Coronary artery (tissue), 2 donors: ENCODE data around the gene WNT1.

ENCODE experiments used
- DNase-seq: peaks from one replicate; pipeline ENCODE4 v3.0.0-alpha.2; 2017; ENCODE audit warnings: low spot score
- H3K27ac ChIP-seq, 2 donors: fragments of 200-600 bp; sonication (generic); one replicate each; pipeline ENCODE4 v1.5.1; 2016 to 2019
- H3K4me3 ChIP-seq: fragments of 200-600 bp; sonication (generic); 2 replicates; pipeline ENCODE4 v1.5.1; 2016; ENCODE audit warnings: mild to moderate bottlenecking, moderate library complexity
- CTCF ChIP-seq: fragments of 200-600 bp; sonication (generic); IDR thresholded peaks from one replicate; pipeline ENCODE4 v1.5.1; 2019; ENCODE audit warnings: antibody characterized with exemption

Gene WNT1

GRCh38 chr12:48969160-48969771, 8.9 kb upstream of the WNT1 start:
- Histone ChIP-seq H3K4me3 (no peak overlapping the region), H3K27ac (no peak overlapping the region)
- DNase-seq, result no peak
- TF ChIP-seq CTCF, result no peak

GRCh38 chr12:48969833-48970701, 8.1 kb upstream of the WNT1 start:
- no peak overlapping the region for H3K27ac ChIP-seq
- peak overlapping the region; percentile 50 for H3K4me3 ChIP-seq
- TF ChIP-seq CTCF, result no peak
- DNase-seq, result no peak

DNA sequence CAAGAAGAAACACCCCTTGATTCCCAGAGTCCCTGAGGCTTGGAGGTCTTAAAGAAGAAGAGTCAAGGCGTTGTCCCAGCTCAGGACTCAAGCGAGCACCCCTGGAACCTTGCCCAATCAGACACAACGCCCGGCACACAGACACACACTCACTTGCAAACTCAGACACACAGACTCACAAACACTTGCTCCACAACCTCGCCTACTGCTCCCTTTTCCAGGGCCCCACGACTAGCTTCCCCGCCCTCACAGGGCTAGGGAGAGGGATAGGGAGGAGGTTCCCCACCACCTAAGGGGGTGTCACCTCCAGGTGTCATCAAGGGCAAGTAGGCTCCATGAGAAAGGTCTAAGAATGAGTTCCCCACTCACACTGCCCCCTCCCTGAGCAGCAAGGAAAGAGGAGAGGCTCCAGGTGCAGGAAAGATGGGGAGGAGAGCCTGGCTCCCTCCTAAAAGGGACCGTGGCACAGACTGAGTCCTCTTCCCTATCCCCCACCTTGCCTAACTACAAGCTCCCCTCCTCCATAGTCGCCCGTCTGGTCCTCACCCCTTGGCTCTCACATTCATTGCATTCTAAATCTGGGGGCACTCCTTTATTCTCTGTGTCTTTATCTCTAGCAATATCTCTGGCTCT, 7.3 kb upstream of the WNT1 start:
- Histone ChIP-seq H3K4me3 (peak overlapping the region; percentile 63), H3K27ac (no peak overlapping the region)
- no peak for DNase-seq
- TF ChIP-seq CTCF, result no peak

DNA sequence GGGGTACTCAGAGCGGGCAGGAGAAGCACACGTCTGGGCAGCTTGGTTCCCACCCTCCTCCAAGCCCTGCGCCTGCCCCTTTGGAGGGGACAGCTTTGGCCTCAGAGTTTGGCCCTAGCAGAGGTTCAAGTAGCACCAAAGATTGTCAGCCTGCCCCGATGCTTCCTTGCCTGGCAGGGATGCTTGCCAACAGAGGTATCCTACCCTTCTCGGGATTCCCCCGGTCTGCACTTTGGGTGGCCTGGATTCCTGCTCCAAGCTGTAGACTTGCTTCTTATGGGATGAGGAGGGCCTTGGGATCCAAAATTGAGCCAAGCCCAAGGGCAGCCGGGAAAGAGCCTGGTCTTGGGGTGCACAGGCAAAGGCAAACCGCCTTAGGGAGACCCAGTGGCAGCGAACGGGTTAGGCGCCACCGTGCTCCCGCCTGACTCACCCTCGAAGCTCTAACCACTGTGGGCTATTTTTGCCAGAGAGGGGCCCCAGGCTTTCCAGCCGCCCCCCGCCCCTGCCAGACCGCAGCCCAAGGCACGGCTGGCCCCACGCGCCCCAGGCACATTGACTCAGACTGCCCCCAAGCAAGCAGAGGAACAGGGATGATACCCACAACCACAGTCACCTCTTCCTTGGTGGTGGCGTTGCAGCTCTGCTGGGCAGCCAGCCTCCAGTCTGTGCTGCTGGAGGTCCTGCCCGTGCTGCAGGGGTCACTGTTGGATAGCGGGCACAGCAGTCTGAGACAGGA, 5.7 kb upstream of the WNT1 start:
- no peak overlapping the region for H3K4me3 ChIP-seq
- no peak for TF ChIP-seq CTCF
- no peak overlapping the region for H3K27ac ChIP-seq
- DNase-seq, result no peak

DNA sequence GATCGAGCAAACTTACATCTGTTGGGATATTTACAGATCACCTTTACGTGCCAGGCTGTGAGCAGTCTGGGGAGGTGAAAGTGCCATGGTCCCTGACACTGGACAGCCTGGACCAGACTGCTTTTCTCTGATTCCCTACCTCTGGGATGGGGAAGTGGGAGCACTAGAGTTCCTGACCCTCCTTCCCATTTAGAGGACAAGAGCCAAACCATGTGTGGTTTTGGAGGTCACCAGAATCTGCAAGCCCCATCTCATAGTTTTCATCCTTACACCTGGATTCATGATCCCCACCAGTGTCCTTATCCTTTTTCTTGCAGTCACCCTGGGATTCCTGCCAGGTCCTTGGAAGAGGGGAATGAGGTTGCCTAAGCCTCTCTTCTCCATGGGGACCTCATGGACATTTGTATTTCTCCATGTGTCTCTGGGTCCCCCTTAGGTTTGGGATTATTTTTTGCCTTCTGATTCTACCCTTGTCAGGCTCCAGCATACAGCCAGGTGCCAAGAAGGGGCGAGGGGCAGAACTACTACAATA, 5.1 kb upstream of the WNT1 start:
- Histone ChIP-seq H3K27ac (peak overlapping the region in 1 of 2 donors; percentile 37), H3K4me3 (no peak overlapping the region)
- no peak for DNase-seq
- no peak for TF ChIP-seq CTCF

DNA sequence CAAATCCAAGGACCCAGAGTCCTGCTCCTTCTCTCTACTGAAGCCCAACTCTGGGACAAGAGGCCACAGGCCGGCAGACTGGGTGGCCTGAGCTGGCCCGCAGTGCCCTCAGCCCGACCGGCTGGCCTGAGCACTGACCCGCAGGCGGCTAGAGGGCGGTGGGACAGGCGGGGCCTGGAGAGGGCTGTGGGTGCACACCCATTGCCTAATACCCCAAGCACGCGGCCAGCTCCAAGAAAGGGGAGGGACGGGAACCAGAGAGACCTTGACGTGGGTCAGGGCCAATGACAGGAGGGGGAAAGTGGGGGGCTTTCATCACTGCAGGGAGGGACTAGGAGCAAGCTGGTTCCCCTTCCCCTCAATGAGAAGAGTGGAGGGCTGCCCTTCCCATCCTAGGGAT, 4.6 kb upstream of the WNT1 start:
- no peak for DNase-seq
- TF ChIP-seq CTCF, result no peak
- Histone ChIP-seq H3K27ac (peak overlapping the region in 1 of 2 donors; percentile 37), H3K4me3 (no peak overlapping the region)
